Activated CD8-positive, alpha-beta T cell treated with anti-CD3 and anti-CD28 coated beads, Interleukin-2, amount 10 ng/mL, durations not matched to agents 7 days and 5 days (primary cell): ENCODE results near the gene UBE2F. TPM values are rescaled to one million over a fixed set of nuclear protein-coding genes. Genes with fewer than 3 reads are reported as not detected.
A peak's percentile ranks its signal among the peaks of the same experiment; 100 is the strongest.

Experiments
- ATAC-seq: fragments of 150-1000 bp; cut with Tn5 transposase; one replicate; pipeline ENCODE4 v1.10.0; 2021; ENCODE audit warnings: moderate library complexity
- CTCF ChIA-PET: fragments of 350-600 bp; sonication (Branson Sonifier 250); formaldehyde crosslinking; loops from one replicate; lab custom pipeline; 2021; ENCODE audit warnings: antibody characterized with exemption; lab: Charles Lee
- POLR2A ChIA-PET: fragments of 350-600 bp; sonication (Branson Sonifier 250); formaldehyde crosslinking; loops from one replicate; lab custom pipeline; 2021; ENCODE audit warnings: antibody characterized with exemption; lab: Charles Lee
- DNase-seq: peaks from one replicate; pipeline ENCODE4 v3.0.0-alpha.2; 2020
- H3K27ac Mint-ChIP-seq: one replicate; pipeline ENCODE4 v1.8.0; 2021; ENCODE audit warnings: mild to moderate bottlenecking, mixed read lengths
- H3K27me3 Mint-ChIP-seq: one replicate; pipeline ENCODE4 v1.8.0; 2021; ENCODE audit warnings: low read depth, mixed read lengths
- H3K36me3 Mint-ChIP-seq: one replicate; pipeline ENCODE4 v1.8.0; 2021; ENCODE audit warnings: low read depth, mixed read lengths
- H3K4me1 Mint-ChIP-seq: one replicate; pipeline ENCODE4 v1.8.0; 2021; ENCODE audit warnings: low read depth, mixed read lengths
- H3K4me3 Mint-ChIP-seq: one replicate; pipeline ENCODE4 v1.8.0; 2021; ENCODE audit warnings: mild to moderate bottlenecking, mixed read lengths
- H3K9me3 Mint-ChIP-seq: one replicate; pipeline ENCODE4 v1.8.0; 2022; ENCODE audit warnings: mixed read lengths; ENCODE audit not compliant: insufficient read depth
- total RNA-seq, 2 experiments: library from RNA; stranded (reverse); gene quantifications; one replicate each; pipeline ENCODE4 v1.2.3, GENCODE V29; 2021

The UBE2F gene
- total RNA-seq, 2 experiments from 2014 or later: 70.2 to 71.9 TPM

DNA sequence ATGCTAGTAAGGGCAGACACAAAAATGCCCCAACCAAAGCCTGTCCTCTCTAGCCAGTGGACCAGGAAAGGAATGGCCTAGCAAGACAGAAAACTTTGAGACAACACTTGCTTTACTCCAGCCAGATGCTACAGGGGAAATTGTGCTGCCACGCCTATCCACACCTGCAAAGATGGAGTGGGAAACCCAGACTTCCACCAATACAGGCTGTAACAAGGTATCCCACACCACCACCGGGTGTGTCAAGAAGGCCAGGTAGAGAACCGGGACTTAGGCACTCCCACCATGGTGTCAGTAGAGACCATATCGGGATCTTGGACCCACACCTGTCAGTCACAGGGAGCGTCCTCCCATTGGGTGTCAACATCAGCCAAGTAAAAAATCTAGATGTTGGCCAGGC lies 117.1 kb downstream of the UBE2F start:
- ATAC-seq (no peak), DNase-seq (no peak)
- Mint-ChIP-seq H3K27me3 (no peaks in the 10 kb centered on the region), H3K9me3 (no peaks in the 10 kb centered on the region), H3K4me1 (peaks cover 15% of the 10 kb centered on the region), H3K36me3 (peaks cover 67% of the 10 kb centered on the region), H3K4me3 (no peak overlapping the region), H3K27ac (no peak overlapping the region)
- ChIA-PET CTCF (no interaction called here), POLR2A (no interaction called here)

DNA sequence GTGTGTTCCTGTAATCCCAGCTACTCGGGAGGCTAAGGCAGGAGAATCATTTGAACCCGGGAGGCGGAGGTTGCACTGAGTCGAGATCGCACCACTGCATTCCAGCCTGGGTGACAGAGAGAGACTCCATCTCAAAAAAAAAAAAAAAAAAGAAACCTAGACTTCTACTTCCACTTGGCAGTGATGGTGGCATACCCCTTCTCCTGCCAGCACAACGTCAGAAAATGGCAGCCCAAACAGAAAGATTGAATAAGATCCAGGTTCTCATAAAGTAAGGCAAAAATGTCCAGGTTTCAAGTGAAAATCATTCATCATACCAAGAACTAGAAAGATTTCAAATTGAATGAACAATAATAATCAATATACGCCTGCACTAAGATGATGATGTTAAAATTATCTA lies 117.9 kb downstream of the UBE2F start:
- CTCF ChIA-PET: no interaction called here
- DNase-seq: no peak
- POLR2A ChIA-PET: no interaction called here
- Mint-ChIP-seq H3K27ac (peak overlapping the region; percentile 32), H3K9me3 (no peaks in the 10 kb centered on the region), H3K4me1 (peaks cover 15% of the 10 kb centered on the region), H3K27me3 (no peaks in the 10 kb centered on the region), H3K4me3 (no peak overlapping the region), H3K36me3 (peaks cover 67% of the 10 kb centered on the region)
- no peak for ATAC-seq

DNA sequence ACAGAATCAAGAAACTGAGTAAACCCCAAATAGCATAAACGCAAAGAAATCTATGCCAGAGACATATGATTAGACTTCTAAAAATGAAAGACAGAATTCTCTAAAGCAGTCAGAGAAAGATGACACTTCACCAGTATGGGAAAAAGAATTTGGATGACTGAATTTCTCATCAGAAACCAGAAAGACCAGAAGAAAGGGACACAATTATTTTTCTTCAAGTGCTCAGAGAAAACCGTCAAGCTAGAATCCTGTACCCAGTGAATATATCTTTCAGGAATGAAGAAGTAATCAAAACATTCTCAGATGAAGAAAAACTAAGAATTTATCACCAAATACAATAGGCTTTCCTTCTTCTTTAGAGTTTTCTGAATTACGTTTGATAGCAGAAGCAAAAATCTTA lies 119.1 kb downstream of the UBE2F start:
- ChIA-PET CTCF (no interaction called here), POLR2A (no interaction called here)
- H3K4me1 Mint-ChIP-seq: peaks cover 15% of the 10 kb centered on the region
- H3K9me3 Mint-ChIP-seq: no peaks in the 10 kb centered on the region
- DNase-seq (no peak), ATAC-seq (no peak)
- H3K27ac Mint-ChIP-seq: no peak overlapping the region
- no peaks in the 10 kb centered on the region for H3K27me3 Mint-ChIP-seq
- H3K36me3 Mint-ChIP-seq: peaks cover 57% of the 10 kb centered on the region
- no peak overlapping the region for H3K4me3 Mint-ChIP-seq

DNA sequence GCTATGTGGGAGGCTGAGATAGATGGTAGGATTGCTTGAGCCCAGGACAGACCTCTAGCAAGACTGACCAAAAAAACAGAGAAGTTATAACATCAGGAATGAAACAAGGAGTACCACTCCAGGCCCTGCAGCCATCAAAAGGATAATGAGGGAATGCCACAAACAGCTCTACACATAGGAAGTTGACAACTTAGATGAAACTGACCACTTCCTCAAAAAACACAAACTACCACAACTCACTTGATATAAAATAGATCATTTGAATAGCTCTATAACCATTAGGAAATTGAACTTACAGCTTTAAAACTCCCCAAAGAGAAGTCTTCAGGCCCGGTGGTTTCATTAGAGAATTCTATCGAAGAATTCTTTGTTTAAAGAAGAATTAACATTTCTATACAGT lies 120.4 kb downstream of the UBE2F start:
- no peak overlapping the region for H3K4me3 Mint-ChIP-seq
- ChIA-PET CTCF (interaction anchor here (0.7 to 1.4 kb wide), 3 partner anchors 15 to 118 kb away, joined by 4 to 6 read pairs (median 5); no protein-coding TSS in a partner anchor), POLR2A (no interaction called here)
- H3K27me3 Mint-ChIP-seq: no peaks in the 10 kb centered on the region
- H3K27ac Mint-ChIP-seq: peak overlapping the region; percentile 58
- H3K4me1 Mint-ChIP-seq: peaks cover 15% of the 10 kb centered on the region
- ATAC-seq (no peak), DNase-seq (no peak)
- peaks cover 46% of the 10 kb centered on the region for H3K36me3 Mint-ChIP-seq
- H3K9me3 Mint-ChIP-seq: no peaks in the 10 kb centered on the region

DNA sequence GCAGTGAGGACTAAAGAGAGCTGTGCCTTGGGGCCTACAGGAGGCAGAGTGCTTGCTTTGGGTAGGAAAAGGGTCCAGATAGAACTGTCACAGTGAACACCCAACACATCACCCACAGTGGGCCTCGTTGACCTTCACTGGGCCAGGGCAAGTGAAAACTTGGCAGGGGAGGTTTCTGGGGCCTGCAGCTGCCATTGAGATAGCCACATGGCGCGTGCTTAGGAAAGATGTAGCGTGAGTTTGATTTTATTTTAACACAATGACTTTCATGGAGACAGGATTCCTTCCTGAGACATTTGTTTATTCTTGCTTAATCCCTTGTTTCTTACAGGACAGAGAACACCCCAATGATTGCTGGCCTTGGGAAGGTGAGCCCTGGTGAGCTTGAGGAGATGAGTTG lies 124.1 kb downstream of the UBE2F start:
- DNase-seq: peak; percentile 18
- no peaks in the 10 kb centered on the region for H3K27me3 Mint-ChIP-seq
- H3K27ac Mint-ChIP-seq: no peak overlapping the region
- CTCF ChIA-PET: interaction anchor here (0.8 kb wide), 1 partner anchor 49 kb away, joined by 3 read pairs; no protein-coding TSS in a partner anchor
- H3K4me3 Mint-ChIP-seq: no peak overlapping the region
- no peaks in the 10 kb centered on the region for H3K9me3 Mint-ChIP-seq
- POLR2A ChIA-PET: no interaction called here
- H3K4me1 Mint-ChIP-seq: peaks cover 12% of the 10 kb centered on the region
- no peak for ATAC-seq
- peaks cover 14% of the 10 kb centered on the region for H3K36me3 Mint-ChIP-seq

DNA sequence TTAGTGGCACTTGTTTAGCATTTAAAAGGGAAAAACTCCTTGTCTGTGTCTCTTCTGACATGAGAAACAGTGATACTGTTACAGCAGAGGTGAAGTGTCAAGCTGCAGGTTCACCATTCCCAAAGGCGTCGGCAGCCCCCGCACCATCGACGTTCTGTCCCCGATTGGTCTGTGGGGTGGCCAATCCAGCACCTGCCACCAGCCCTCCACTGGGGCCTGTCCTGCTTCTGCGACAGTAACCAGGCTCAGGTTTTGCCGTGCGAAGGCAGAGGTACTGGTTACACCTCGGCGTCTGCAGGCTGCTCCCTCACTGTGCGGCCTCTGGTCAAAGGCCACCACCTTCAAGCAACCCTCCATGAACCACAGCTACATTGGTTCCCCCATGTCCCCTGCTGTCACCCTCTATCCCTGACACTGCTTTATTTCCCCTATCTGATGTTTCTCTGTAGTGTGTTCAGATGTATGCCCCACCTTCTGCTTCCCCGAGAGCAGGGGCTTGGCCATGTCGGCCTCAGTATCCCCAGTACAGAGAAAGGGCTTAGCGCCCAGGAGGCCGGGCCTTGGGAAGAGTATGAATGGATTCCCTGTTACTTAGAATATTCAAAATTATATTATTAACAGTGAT lies 124.7 kb downstream of the UBE2F start:
- H3K9me3 Mint-ChIP-seq: no peaks in the 10 kb centered on the region
- DNase-seq (peak; percentile 19), ATAC-seq (no peak)
- POLR2A ChIA-PET: no interaction called here
- no peaks in the 10 kb centered on the region for H3K27me3 Mint-ChIP-seq
- H3K36me3 Mint-ChIP-seq: peaks cover 11% of the 10 kb centered on the region
- no peak overlapping the region for H3K27ac Mint-ChIP-seq
- CTCF ChIA-PET: interaction anchor here (0.8 kb wide), 1 partner anchor 48 kb away, joined by 3 read pairs; no protein-coding TSS in a partner anchor
- H3K4me1 Mint-ChIP-seq: peaks cover 9% of the 10 kb centered on the region
- H3K4me3 Mint-ChIP-seq: no peak overlapping the region

Other genes starting within 250 kb of the UBE2F start
- under 1 TPM; 0.37 to 0.73 TPM for gene RBM44, start 168.2 kb upstream of the UBE2F start, total RNA-seq
- gene RAMP1, start 107.4 kb upstream of the UBE2F start, total RNA-seq: 1 to 10 TPM; 5.8 to 5.9 TPM
- gene SCLY, start 94.0 kb downstream of the UBE2F start, total RNA-seq: 10 to 100 TPM; 34.1 to 40.4 TPM
- under 1 TPM; 0.10 to 0.13 TPM for gene ESPNL, start 133.3 kb downstream of the UBE2F start, total RNA-seq
- gene KLHL30, start 171.7 kb downstream of the UBE2F start, total RNA-seq: not detected
- under 1 TPM; 0.37 to 0.50 TPM for gene ERFE, start 192.0 kb downstream of the UBE2F start, total RNA-seq
- 10 to 100 TPM; 58.3 to 62.7 TPM for gene ILKAP, start 236.7 kb downstream of the UBE2F start, total RNA-seq